ENCODE results near the gene DACT3. TPM values are rescaled to one million over a fixed set of nuclear protein-coding genes. Genes with fewer than 3 reads are reported as not detected.

DACT3 gene
- total RNA-seq, 4 donors from 2014 or later, result 1.3 to 4.1 (median 2.6) TPM

- intact Hi-C loops (cut with DNase I; ENCODE audit: low total_unique reads), result no loop called here
- H3K4me3 ChIP-seq (ENCODE audit: low read depth, poor library complexity, severe bottlenecking), result peak overlapping the region; percentile 97
- TF ChIP-seq, protein P1, sequence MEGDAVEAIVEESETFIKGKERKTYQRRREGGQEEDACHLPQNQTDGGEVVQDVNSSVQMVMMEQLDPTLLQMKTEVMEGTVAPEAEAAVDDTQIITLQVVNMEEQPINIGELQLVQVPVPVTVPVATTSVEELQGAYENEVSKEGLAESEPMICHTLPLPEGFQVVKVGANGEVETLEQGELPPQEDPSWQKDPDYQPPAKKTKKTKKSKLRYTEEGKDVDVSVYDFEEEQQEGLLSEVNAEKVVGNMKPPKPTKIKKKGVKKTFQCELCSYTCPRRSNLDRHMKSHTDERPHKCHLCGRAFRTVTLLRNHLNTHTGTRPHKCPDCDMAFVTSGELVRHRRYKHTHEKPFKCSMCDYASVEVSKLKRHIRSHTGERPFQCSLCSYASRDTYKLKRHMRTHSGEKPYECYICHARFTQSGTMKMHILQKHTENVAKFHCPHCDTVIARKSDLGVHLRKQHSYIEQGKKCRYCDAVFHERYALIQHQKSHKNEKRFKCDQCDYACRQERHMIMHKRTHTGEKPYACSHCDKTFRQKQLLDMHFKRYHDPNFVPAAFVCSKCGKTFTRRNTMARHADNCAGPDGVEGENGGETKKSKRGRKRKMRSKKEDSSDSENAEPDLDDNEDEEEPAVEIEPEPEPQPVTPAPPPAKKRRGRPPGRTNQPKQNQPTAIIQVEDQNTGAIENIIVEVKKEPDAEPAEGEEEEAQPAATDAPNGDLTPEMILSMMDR (IDR thresholded peaks at IDR 0.05), result peak in 1 of 3 donors; percentile 55
- no peak for TF ChIP-seq POLR2A (IDR thresholded peaks at IDR 0.05)
- 0% methylated on average over 75 of the region's 93 CpGs for WGBS, 2 donors
- DNase-seq (ENCODE audit: low spot score in 2 of 2), result peak; percentile 97 to 100
These were observed 60.3 kb downstream of the DACT3 start for GRCh38 chr19:46600384-46601317.

DNA sequence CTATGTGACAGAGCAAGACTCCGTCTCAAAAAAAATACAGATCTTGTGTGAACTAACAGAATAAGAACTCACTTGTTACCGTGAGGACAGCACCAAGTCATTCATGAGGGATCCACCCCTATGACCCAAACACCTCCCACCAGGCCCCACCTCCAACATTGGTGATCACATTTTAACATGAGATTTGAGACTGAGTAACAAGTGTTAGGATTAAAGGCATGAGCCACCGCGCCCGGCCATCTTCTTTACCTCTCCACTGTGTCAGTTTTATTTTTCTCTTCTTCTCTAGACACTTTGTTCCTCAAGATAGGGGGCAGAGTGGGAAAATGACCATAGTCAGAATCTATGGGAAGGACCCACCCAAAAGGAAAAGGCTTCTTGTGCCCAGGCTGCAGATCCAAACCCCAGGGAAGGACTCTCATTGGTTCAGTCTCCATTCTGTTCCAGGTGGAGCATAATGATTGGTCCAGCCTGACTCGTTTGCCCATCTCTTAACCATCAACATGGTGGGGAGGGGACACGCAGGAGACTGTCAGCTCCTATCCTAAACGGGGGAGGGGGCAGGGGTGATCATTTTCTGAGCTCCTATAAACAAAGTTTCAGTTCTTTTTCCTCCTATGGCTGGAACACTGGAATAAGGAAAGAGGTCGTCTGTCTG lies 61.1 kb downstream of the DACT3 start:
- no peak for TF ChIP-seq POLR2A (IDR thresholded peaks at IDR 0.05)
- TF ChIP-seq, protein P1 (IDR thresholded peaks at IDR 0.05), result no peak
- DNase-seq (ENCODE audit: low spot score in 2 of 2), result peak in 1 of 2 donors; percentile 80
- intact Hi-C loops (cut with DNase I; ENCODE audit: low total_unique reads), result no loop called here
- H3K4me3 ChIP-seq (ENCODE audit: low read depth, poor library complexity, severe bottlenecking), result peak overlapping the region; percentile 40
- WGBS, 2 donors, result 62 to 65% methylated on average over 9 of the region's 9 CpGs

GRCh38 chr19:46598372-46598917 lies 62.5 kb downstream of the DACT3 start:
- intact Hi-C loops (cut with DNase I; ENCODE audit: low total_unique reads), result no loop called here
- H3K4me3 ChIP-seq (ENCODE audit: low read depth, poor library complexity, severe bottlenecking), result no peak overlapping the region
- 95 to 97% methylated on average over 4 of the region's 4 CpGs for WGBS, 2 donors

More at GRCh38 chr19:46598372-46598917, 62.5 kb downstream of the DACT3 start:
- TF ChIP-seq POLR2A (IDR thresholded peaks at IDR 0.05), result no peak
- TF ChIP-seq, protein P1 (IDR thresholded peaks at IDR 0.05), result no peak
- DNase-seq (ENCODE audit: low spot score in 2 of 2), result no peak

MicroRNA genes within 50 kb of the gene (microRNA counts, 767-probe panel; counts per million panel counts)
- microRNA hsa-miR-320e, result 0 to 358 counts per million in 2 donors

Small RNAs within 50 kb of the gene (microRNA-seq; reads per million reads assigned to microRNA genes)
- 8.2 to 12.5 reads per million in 2 donors for gene MIR320E (ENCODE audit: borderline number of aligned reads in 1 of 2, borderline replicate concordance in 2 of 2)

Other genes starting within 250 kb of the DACT3 start
- gene CCDC8, start 247.6 kb downstream of the DACT3 start, total RNA-seq, result 10 to 100 TPM in 1 of 4 donors, 1 to 10 TPM in 3; 1.1 to 11.5 (median 4.2) TPM
- not detected for gene PNMA8C, start 232.2 kb downstream of the DACT3 start, total RNA-seq
- gene PNMA8A, start 189.6 kb downstream of the DACT3 start, total RNA-seq, result 1 to 10 TPM in 3 of 4 donors, under 1 TPM in 1; 0.30 to 4.0 (median 2.7) TPM
- gene PNMA8B, start 165.3 kb downstream of the DACT3 start, total RNA-seq, result 1 to 10 TPM; 2.0 to 5.8 (median 2.8) TPM
- 10 to 100 TPM; 54.6 to 72.8 (median 63.1) TPM for gene CALM3, start 59.9 kb downstream of the DACT3 start, total RNA-seq
- gene PTGIR, start 36.1 kb downstream of the DACT3 start, total RNA-seq, result 1 to 10 TPM in 2 of 4 donors, under 1 TPM in 2; 0.51 to 3.6 (median 2.1) TPM
- gene GNG8, start 25.0 kb downstream of the DACT3 start, total RNA-seq, result not detected
- 100 to 1,000 TPM in 1 of 4 donors, 10 to 100 TPM in 3; 52.6 to 120 (median 66.7) TPM for gene PRKD2, start 55.9 kb upstream of the DACT3 start, total RNA-seq
- 10 to 100 TPM in 3 of 4 donors, 1 to 10 TPM in 1; 9.4 to 16.1 (median 12.8) TPM for gene FKRP, start 84.9 kb upstream of the DACT3 start, total RNA-seq
- gene STRN4, start 85.3 kb upstream of the DACT3 start, total RNA-seq, result 10 to 100 TPM; 81.5 to 97.6 (median 93.5) TPM
- gene SLC1A5, start 127.4 kb upstream of the DACT3 start, total RNA-seq, result 100 to 1,000 TPM in 3 of 4 donors, 10 to 100 TPM in 1; 59.3 to 181 (median 137) TPM
- gene AP2S1, start 189.7 kb upstream of the DACT3 start, total RNA-seq, result 100 to 1,000 TPM in 3 of 4 donors, 10 to 100 TPM in 1; 88.9 to 132 (median 114) TPM
- 10 to 100 TPM; 19.4 to 43.6 (median 40.1) TPM for gene ARHGAP35, start 199.8 kb upstream of the DACT3 start, total RNA-seq

All from lower leg skin (tissue), 4 donors.